A549 treated with CORT108297 at 1 μM for 4 hours (cell line): ENCODE results near the gene SCN4B. TPM values are rescaled to one million over a fixed set of nuclear protein-coding genes. Genes with fewer than 3 reads are reported as not detected.

Experiments
- total RNA-seq: library from RNA; stranded (reverse); fragments of 200-300 nt; extraction: Qiagen RNA extraction; gene quantifications from 5 replicates; pipeline ENCODE4 v1.2.3, GENCODE V29; 2022

SCN4B gene, protein sequence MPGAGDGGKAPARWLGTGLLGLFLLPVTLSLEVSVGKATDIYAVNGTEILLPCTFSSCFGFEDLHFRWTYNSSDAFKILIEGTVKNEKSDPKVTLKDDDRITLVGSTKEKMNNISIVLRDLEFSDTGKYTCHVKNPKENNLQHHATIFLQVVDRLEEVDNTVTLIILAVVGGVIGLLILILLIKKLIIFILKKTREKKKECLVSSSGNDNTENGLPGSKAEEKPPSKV
- total RNA-seq, result 0.03 to 0.08 TPM (median 0.07 TPM) in 5 replicates

DNA sequence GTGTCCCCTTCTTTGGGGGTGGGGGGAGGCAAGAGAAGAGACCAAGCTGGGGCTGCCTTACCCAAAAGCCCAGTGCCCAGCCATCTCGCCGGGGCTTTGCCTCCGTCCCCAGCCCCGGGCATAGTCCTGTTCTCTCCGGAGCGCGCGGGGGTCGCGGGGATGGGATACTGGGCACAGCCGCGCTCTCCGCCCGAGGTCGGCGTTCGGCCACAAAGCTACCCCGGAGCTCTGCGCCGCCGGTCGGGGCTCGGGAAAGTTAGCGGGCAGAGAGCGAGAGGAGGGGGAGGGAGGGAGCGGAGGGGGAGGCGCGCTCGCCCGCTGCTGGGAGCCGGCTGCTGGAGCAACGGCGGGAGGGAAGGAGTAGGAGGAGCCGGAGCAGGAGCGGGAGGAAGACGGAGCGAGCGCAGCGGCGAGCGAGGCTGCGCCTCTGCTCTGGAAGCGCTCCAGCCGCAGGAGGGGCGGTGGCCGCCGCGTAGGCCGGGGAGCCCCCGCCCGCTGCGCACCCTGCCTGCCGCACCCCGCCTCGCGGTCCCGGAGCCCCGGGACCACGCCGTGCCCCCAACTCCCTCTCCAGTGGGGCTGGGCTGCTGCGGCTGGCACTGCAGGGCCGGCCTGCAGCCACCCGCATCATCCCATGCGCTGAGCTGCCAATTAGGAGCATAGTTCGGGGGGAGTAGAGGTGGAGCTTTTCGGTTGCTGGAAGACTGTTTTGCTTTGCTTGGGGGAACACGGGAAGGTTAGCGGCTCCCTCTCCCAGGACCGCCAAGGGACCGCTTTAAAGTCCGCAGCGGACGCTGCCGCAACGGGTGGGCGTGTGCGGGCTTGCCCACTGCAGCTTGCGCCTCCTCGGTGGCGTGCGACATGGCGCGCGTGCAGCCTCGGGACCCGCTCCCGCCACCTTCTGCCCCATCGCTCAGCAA lies at the start of gene SCN4B:
TSS of gene SCN4B (minus strand) at position 272 of the 920 bp plus-strand sequence. CDS start at position 122, 150 bp downstream.

DNA sequence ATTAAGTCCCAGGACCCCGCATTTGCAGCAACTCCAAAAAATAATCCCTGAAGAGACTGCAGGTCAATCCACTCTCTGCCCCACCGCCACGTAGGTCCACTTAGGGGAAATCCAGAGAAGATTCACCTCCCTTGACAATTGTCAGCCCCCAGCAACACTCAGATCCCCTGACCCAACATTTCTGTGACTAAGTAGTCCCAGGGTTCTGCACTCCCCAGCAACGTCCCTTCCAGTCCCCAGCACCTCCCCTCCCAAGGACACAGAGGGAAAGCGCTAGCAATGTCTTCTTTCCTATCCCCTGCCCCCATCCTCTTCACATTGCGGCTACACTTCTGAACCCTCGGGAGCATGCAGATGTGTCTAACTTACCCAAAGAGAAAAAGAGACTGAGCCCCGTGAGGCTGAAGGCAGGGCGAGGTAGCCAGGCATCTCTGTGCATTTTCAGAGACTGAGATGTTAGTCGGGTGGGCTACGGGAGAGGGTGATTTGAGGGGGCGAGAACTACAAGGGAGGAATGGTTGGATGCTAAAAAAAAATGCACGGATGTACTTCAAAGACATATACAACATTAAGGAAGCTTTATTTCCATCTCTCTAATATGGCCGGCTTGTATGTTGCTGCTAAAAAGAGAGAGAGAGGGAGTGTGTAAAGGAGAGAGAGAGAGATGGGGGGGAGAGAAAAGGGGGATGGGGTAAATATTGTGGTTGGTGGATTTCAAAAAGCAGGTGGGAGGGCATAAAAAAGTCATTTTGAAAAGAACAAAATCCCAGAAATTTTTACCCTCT lies 23.6 kb upstream of the SCN4B start, which contains the start of gene SCN2B:
TSS of gene SCN2B (minus strand) at position 647 of the 785 bp plus-strand sequence. CDS start at position 439, 208 bp downstream.

DNA sequence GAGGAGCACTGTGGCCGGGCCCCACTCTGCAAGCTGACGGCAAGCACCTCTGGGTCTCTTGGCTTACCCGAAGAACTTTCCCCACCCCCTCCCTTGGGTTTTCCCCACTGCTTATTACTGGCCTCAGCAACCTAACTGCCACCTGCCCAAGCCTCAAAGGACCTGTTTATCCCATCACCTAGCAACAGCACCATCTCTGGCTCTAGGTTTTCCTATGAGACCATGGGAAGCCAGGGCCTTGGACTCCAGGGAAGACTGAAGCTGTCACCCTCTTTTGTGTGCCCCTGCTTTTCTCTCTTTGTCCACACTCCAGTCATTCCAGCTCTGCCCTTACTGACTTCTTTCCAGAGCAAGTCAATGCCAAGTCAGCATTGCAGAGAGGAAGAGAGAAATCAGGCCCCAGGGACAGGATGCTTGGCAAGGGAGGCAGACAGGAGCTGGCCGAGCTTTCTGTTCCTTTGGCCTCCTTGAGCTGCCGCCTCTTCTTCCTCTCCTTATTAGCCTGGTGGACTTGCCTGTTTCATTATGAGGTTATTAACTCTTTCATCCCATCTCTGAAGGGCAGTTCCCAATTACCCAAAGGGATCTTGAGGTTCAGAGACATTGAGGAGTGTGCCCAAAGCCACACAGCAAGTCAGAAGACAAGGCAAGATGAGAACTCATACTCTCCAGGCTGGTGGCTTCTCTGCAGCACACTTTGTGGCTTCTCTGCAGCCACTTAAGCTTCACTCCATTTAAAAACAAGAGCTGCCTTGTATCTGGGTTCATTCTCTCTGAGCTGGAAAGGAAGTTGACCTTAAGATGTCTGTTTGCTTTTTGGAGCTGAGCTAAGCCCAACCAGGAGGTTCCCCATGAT lies 65.5 kb downstream of the SCN4B start, which contains the start of gene SMIM35:
TSS of gene SMIM35 (minus strand) at position 51 of the 856 bp plus-strand sequence. CDS start 206 bp downstream, outside the sequence.

Other genes with a start within 250 kb of the SCN4B start
- gene TMPRSS13, start 223.4 kb downstream of the SCN4B start, total RNA-seq, result not detected in 5 replicates
- 0.02 to 0.21 TPM (median 0.07 TPM) in 4 of 5 replicates, not detected in the other for gene IL10RA, start 166.4 kb downstream of the SCN4B start, total RNA-seq
- gene TMPRSS4, start 75.7 kb downstream of the SCN4B start, total RNA-seq, result not detected in 5 replicates
- gene SMIM35, start 65.9 kb downstream of the SCN4B start, total RNA-seq, result not detected in 5 replicates
- gene SCN2B, start 23.8 kb upstream of the SCN4B start, total RNA-seq, result not detected in 5 replicates
- gene JAML, start 72.2 kb upstream of the SCN4B start, total RNA-seq, result not detected in 5 replicates
- gene MPZL3, start 99.5 kb upstream of the SCN4B start, total RNA-seq, result 0.29 to 0.47 TPM (median 0.32 TPM) in 5 replicates
- gene MPZL2, start 111.5 kb upstream of the SCN4B start, total RNA-seq, result 0.15 TPM in 1 of 5 replicates, not detected in the others
- not detected in 5 replicates for gene CD3E, start 151.9 kb upstream of the SCN4B start, total RNA-seq
- gene CD3D, start 189.9 kb upstream of the SCN4B start, total RNA-seq, result not detected in 5 replicates
- gene CD3G, start 191.5 kb upstream of the SCN4B start, total RNA-seq, result not detected in 5 replicates
- 8.8 to 11.4 TPM (median 9.7 TPM) in 5 replicates for gene UBE4A, start 206.8 kb upstream of the SCN4B start, total RNA-seq
- 163 to 210 TPM (median 186 TPM) in 5 replicates for gene ATP5MG, start 248.8 kb upstream of the SCN4B start, total RNA-seq